ENCODE measurements around the gene WDR46. TPM values are rescaled to one million over a fixed set of nuclear protein-coding genes. Genes with fewer than 3 reads are reported as not detected.

Gene WDR46
- 88.8 TPM for polyA plus RNA-seq (2013, experiment 1 of 2; ENCODE audit: insufficient read length)
- polyA plus RNA-seq (2013, experiment 2 of 2; ENCODE audit: insufficient read length) = 54.6 TPM

- peak; percentile 94 for DNase-seq
Measured at GRCh38 chr6:33288921-33289783, at the start of gene WDR46, which contains the start of gene PFDN6. TSS of gene WDR46 (minus strand) at chr6:33289239. CDS start at chr6:33289170, 69 bp downstream. TSS of gene PFDN6 (plus strand) at chr6:33289601. CDS start at chr6:33289857, 256 bp downstream.

- DNase-seq = no peak
Measured at GRCh38 chr6:33336495-33336894, 47.5 kb upstream of the WDR46 start.

- no peak for DNase-seq
Measured at GRCh38 chr6:33335916-33336315, 46.9 kb upstream of the WDR46 start.

- no peak for DNase-seq
Measured at GRCh38 chr6:33333666-33334065, 44.6 kb upstream of the WDR46 start.

GRCh38 chr6:33330736-33331135 is 41.7 kb upstream of the WDR46 start:
- DNase-seq = no peak

- DNase-seq = no peak
Measured at GRCh38 chr6:33329058-33329457, 40.0 kb upstream of the WDR46 start.

GRCh38 chr6:33324125-33324524 is 35.1 kb upstream of the WDR46 start:
- DNase-seq = no peak

- DNase-seq = no peak
Measured at GRCh38 chr6:33323623-33323948, 34.5 kb upstream of the WDR46 start.

- DNase-seq = no peak
Measured at GRCh38 chr6:33321227-33321626, 32.2 kb upstream of the WDR46 start.

GRCh38 chr6:33320315-33321181 is 31.5 kb upstream of the WDR46 start:
- DNase-seq = peak; percentile 82

GRCh38 chr6:33319939-33320314 is 30.9 kb upstream of the WDR46 start:
- no peak for DNase-seq

- no peak for DNase-seq
Measured at GRCh38 chr6:33318426-33319073, 29.5 kb upstream of the WDR46 start.

- DNase-seq = peak; percentile 99
Measured at GRCh38 chr6:33317669-33318425, 28.8 kb upstream of the WDR46 start, which contains the start of gene ZBTB22. TSS of gene ZBTB22 (minus strand) at chr6:33317744. CDS start at chr6:33316916, 828 bp downstream.

- DNase-seq = no peak
Measured at GRCh38 chr6:33317419-33317668, 28.3 kb upstream of the WDR46 start.

GRCh38 chr6:33316603-33317418 is 27.8 kb upstream of the WDR46 start:
- DNase-seq = no peak

GRCh38 chr6:33315793-33316602 is 27.0 kb upstream of the WDR46 start:
- no peak for DNase-seq

- no peak for DNase-seq
Measured at GRCh38 chr6:33314943-33315792, 26.1 kb upstream of the WDR46 start.

GRCh38 chr6:33314515-33314942 is 25.5 kb upstream of the WDR46 start:
- DNase-seq = peak; percentile 76

Measured in fibroblast of skin of back (primary cell).